ENCODE measurements around the gene EFCAB14. TPM values are rescaled to one million over a fixed set of nuclear protein-coding genes. Genes with fewer than 3 reads are reported as not detected.
"Not testable (repeated sequence)": the region's sequence is repeated elsewhere in the genome, so short reads cannot be mapped to it uniquely, and the experiment has no call there.

Gene EFCAB14
- total RNA-seq, 1 donor from 2014 or later = 61.2 TPM

DNA sequence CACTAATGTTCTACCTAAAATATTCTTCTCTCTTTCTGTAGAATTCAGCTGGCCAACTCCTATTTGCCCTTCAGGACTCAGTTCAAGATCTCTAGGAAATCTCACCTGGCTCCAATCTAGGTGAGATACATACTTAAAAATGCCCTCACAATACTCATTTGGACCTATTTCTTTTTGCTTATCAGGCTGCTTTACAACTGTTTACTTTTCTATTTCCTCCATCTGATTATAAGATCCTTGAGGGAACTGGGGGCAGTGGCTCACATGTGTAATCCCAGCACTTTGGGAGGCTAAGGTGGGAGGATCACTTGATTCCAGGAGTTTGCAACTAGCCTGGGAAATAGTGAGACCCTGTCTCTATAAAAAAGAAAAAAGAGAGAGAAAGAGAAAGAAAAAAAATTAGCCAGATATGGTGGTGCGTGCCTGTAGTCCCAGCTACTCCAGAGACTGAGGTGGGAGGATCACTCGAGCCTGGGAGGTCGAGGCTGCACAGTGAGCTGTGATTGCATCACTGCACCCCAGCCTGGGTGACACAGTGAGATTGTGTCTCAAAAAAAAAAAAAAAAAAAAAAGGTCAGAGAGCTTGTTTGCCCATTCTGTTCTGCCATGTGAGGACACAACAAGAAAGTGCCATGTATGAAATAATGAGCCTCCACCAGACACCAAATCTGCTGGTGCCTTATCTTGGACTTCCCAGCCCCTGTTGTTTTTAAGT is 14.8 kb downstream of the EFCAB14 start:
- H3K27me3 Mint-ChIP-seq (ENCODE audit: low read depth) = no peaks in the 10 kb centered on the region
- H3K4me3 Mint-ChIP-seq = no peak overlapping the region
- no peak overlapping the region for H3K27ac Mint-ChIP-seq
- no peak for TF ChIP-seq CTCF (IDR thresholded peaks at IDR 0.05; ENCODE audit: unreplicated experiment)
- no peak for DNase-seq (ENCODE audit: low spot score in 2 of 2, unreplicated experiment in 2 of 2)
- peaks cover 29% of the 10 kb centered on the region for H3K36me3 Mint-ChIP-seq
- H3K9me3 Mint-ChIP-seq = no peaks in the 10 kb centered on the region
- H3K4me1 Mint-ChIP-seq = no peaks in the 10 kb centered on the region

DNA sequence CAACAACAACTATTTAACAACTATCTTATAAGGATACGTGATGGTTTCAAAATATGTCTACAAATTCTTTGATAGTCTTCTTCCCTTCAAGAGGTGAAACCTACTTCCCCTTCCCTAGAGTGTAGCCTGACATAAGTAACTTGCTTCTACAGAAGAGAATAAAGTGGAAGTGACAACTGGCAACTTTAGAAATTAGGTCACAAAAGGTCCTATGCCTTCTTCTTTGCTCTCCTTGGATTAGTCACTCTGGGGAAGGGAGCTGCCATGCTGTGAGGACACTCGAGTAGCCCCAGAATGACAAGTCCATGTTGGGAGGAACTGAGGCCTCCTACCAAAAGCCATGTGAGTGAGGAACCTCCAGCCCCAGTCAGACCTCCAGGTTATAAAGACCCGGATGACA is 19.2 kb downstream of the EFCAB14 start:
- TF ChIP-seq CTCF (IDR thresholded peaks at IDR 0.05; ENCODE audit: unreplicated experiment) = no peak
- Mint-ChIP-seq H3K27me3 (ENCODE audit: low read depth) (no peaks in the 10 kb centered on the region), H3K4me1 (no peaks in the 10 kb centered on the region), H3K36me3 (peaks cover 23% of the 10 kb centered on the region), H3K4me3 (no peak overlapping the region), H3K9me3 (peaks cover 5% of the 10 kb centered on the region), H3K27ac (no peak overlapping the region)
- DNase-seq (ENCODE audit: low spot score in 2 of 2, unreplicated experiment in 2 of 2) = no peak

DNA sequence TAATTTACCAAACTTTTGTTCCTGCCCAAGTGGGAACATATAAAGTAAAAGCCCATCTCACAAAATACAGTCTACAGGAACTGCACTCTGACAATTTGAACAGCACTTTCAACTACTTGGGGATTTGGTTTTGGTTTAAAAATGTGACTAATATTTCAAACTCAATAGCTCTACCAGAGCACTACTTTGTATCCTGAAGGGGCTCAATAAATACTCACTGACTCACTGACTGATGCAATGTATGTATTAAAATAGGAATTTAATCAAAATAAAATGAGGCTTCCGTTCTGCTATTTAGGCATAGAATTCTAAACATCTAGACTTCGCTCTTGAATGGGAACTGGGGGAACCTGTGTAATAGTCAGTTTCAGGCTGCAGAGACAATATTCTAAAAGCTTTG is 21.9 kb downstream of the EFCAB14 start:
- no peak for DNase-seq (ENCODE audit: low spot score in 2 of 2, unreplicated experiment in 2 of 2)
- Mint-ChIP-seq H3K4me1 (peaks cover 16% of the 10 kb centered on the region), H3K36me3 (peaks cover 14% of the 10 kb centered on the region), H3K9me3 (peaks cover 5% of the 10 kb centered on the region), H3K4me3 (no peak overlapping the region), H3K27ac (no peak overlapping the region), H3K27me3 (ENCODE audit: low read depth) (no peaks in the 10 kb centered on the region)
- no peak for TF ChIP-seq CTCF (IDR thresholded peaks at IDR 0.05; ENCODE audit: unreplicated experiment)

GRCh38 chr1:46694676-46695075 is 24.2 kb downstream of the EFCAB14 start:
- peaks cover 21% of the 10 kb centered on the region for H3K36me3 Mint-ChIP-seq
- DNase-seq (ENCODE audit: low spot score in 2 of 2, unreplicated experiment in 2 of 2); H3K9me3 Mint-ChIP-seq; H3K27me3 Mint-ChIP-seq (ENCODE audit: low read depth); H3K27ac Mint-ChIP-seq; H3K4me3 Mint-ChIP-seq: not testable (repeated sequence)
- peaks cover 38% of the 10 kb centered on the region for H3K4me1 Mint-ChIP-seq

GRCh38 chr1:46692811-46693770 is 25.8 kb downstream of the EFCAB14 start:
- H3K36me3 Mint-ChIP-seq = peaks cover 21% of the 10 kb centered on the region
- no peak overlapping the region for H3K4me3 Mint-ChIP-seq
- no peak for TF ChIP-seq CTCF (IDR thresholded peaks at IDR 0.05; ENCODE audit: unreplicated experiment)
- no peaks in the 10 kb centered on the region for H3K27me3 Mint-ChIP-seq (ENCODE audit: low read depth)
- H3K4me1 Mint-ChIP-seq = peaks cover 54% of the 10 kb centered on the region
- H3K27ac Mint-ChIP-seq = peak overlapping the region; percentile 43
- no peak for DNase-seq (ENCODE audit: low spot score in 2 of 2, unreplicated experiment in 2 of 2)
- H3K9me3 Mint-ChIP-seq = peaks cover 5% of the 10 kb centered on the region

Data from mesothelial cell of epicardium (in vitro differentiated cells).